Lung (tissue), 12 donors: ENCODE measurements around the gene COMMD2. TPM values are rescaled to one million over a fixed set of nuclear protein-coding genes. Genes with fewer than 3 reads are reported as not detected.

Source experiments
- ATAC-seq: fragments of 200-7000 bp; cut with Tn5 transposase; one replicate; pipeline ENCODE4 v1.9.1; 2020; ENCODE audit warnings: moderate number of reproducible peaks; ENCODE audit not compliant: insufficient read depth, low FRiP score
- DNase-seq, 3 donors: peaks; one replicate each; pipeline ENCODE4 v3.0.0-alpha.2; 2013 to 2017
- H3K27ac ChIP-seq, 2 donors: one replicate each; pipeline ENCODE4 v1.5.1; 2013; ENCODE audit warnings: mild to moderate bottlenecking in 2 of 2, moderate library complexity in 2 of 2, control low read depth in 1 of 2, inconsistent platforms in 1 of 2, low read depth in 1 of 2, low read length in 1 of 2
- H3K27me3 ChIP-seq, 3 donors: one replicate each; pipeline ENCODE4 v1.5.1; 2013; ENCODE audit warnings: low read length in 2 of 3; ENCODE audit not compliant: control insufficient read depth in 3 of 3, insufficient read depth in 3 of 3
- H3K36me3 ChIP-seq, 4 donors: one replicate each; pipeline ENCODE4 v1.5.1; 2013; ENCODE audit warnings: low read length in 4 of 4, mild to moderate bottlenecking in 1 of 4, moderate library complexity in 1 of 4; ENCODE audit not compliant: control insufficient read depth in 4 of 4, insufficient read depth in 4 of 4
- H3K4me1 ChIP-seq, 5 donors: one replicate each; pipeline ENCODE4 v1.5.1; 2013; ENCODE audit warnings: low read length in 5 of 5, mild to moderate bottlenecking in 2 of 5, moderate library complexity in 1 of 5; ENCODE audit not compliant: control insufficient read depth in 5 of 5, insufficient read depth in 5 of 5
- H3K4me3 ChIP-seq: one replicate; pipeline ENCODE4 v1.5.1; 2013; ENCODE audit warnings: mild to moderate bottlenecking, control low read depth, moderate library complexity
- H3K9ac ChIP-seq, 2 donors: one replicate each; pipeline ENCODE4 v1.5.1; 2013; ENCODE audit warnings: low read length in 2 of 2, control low read depth in 1 of 2; ENCODE audit not compliant: insufficient read depth in 1 of 2
- H3K9me3 ChIP-seq, 4 donors: one replicate each; pipeline ENCODE4 v1.5.1; 2013; ENCODE audit warnings: low read length in 3 of 4, mild to moderate bottlenecking in 1 of 4, moderate library complexity in 1 of 4; ENCODE audit not compliant: control insufficient read depth in 4 of 4, insufficient read depth in 3 of 4
- CTCF ChIP-seq: IDR thresholded peaks from 2 replicates; pipeline ENCODE4 v1.5.1; 2012; ENCODE audit warnings: mild to moderate bottlenecking; ENCODE audit errors: control extremely low read depth, extremely low read depth
- WGBS, 2 donors: extraction: QIAGEN DNeasy Blood & Tissue Kit; methylation state at CpG; one replicate each; pipeline ENCODE4 v1.1.7; 2013; 5-methylcytosine and 5-hydroxymethylcytosine counted together
- polyA plus RNA-seq, 2 donors: library from polyadenylated mRNA; stranded (reverse); fragments of 200-250 nt; gene quantifications; one replicate each; pipeline ENCODE4 v1.2.1, GENCODE V29; 2013
- total RNA-seq, 2 donors: library from RNA; depleted of rRNA in 1 of 2; stranded (reverse); fragments of >200 nt in 1 of 2; gene quantifications; one replicate each; pipeline ENCODE4 v1.2.1, GENCODE V29; 2014 to 2021
- donor health status: control.
- donor health status: control.
- donor health status: Bipolar disorder and iron deficiency.
- donor health status: healthy.
- donor health status: DM: yes; HTN: yes; CAD: no.

COMMD2 gene
- total and polyA plus RNA-seq, 4 donors = 10.1 to 72.4 (median 29.6) TPM

GRCh38 chr3:149800693-149801092 is 48.4 kb upstream of the COMMD2 start:
- Histone ChIP-seq H3K4me1 (no peaks in the 10 kb centered on the region), H3K27ac (no peak overlapping the region), H3K27me3 (no peaks in the 10 kb centered on the region), H3K36me3 (no peaks in the 10 kb centered on the region), H3K9me3 (no peaks in the 10 kb centered on the region), H3K9ac (no peak overlapping the region), H3K4me3 (no peak overlapping the region)
- TF ChIP-seq CTCF = no peak
- DNase-seq (no peak), ATAC-seq (no peak)
- 93 to 95% methylated on average over 8 of the region's 8 CpGs for WGBS, 2 donors

- Histone ChIP-seq H3K27ac (no peak overlapping the region), H3K4me1 (no peaks in the 10 kb centered on the region), H3K36me3 (no peaks in the 10 kb centered on the region), H3K27me3 (peaks cover 0 to 6% (median under 1%) of the 10 kb centered on the region in 3 donors), H3K9me3 (no peaks in the 10 kb centered on the region), H3K9ac (no peak overlapping the region), H3K4me3 (no peak overlapping the region)
- 27 to 67% methylated on average over 1 of the region's 1 CpG for WGBS, 2 donors
- ATAC-seq (no peak), DNase-seq (no peak)
- no peak for TF ChIP-seq CTCF
Measured at GRCh38 chr3:149796026-149796425, 43.7 kb upstream of the COMMD2 start.

GRCh38 chr3:149792452-149793270 is 40.4 kb upstream of the COMMD2 start, which contains the start of gene ANKUB1:
TSS of gene ANKUB1 (minus strand) at chr3:149792554. CDS start at chr3:149792366, 188 bp downstream.
- Histone ChIP-seq H3K27me3 (peaks cover 0 to 6% (median 2%) of the 10 kb centered on the region in 3 donors), H3K9me3 (no peaks in the 10 kb centered on the region), H3K36me3 (no peaks in the 10 kb centered on the region), H3K4me3 (no peak within 1 kb of the TSS), H3K9ac (no peak within 1 kb of the TSS), H3K4me1 (peaks cover 0 to 1% (median 0%) of the 10 kb centered on the region in 5 donors), H3K27ac (no peak within 1 kb of the TSS)
- DNase-seq (no peak), ATAC-seq (no peak)
- TF ChIP-seq CTCF = no peak
- WGBS, 2 donors = 94 to 97% methylated on average over 4 of the region's 4 CpGs
